ENCODE measurements around the gene LDB3.

LDB3 gene

GRCh38 chr10:86770412-86770960 lies 102.2 kb downstream of the LDB3 start:
- Histone ChIP-seq H3K79me2 (ENCODE audit: low read length) (0 out of 2 replicates have a peak, but pooled peaks cover 7% of the 10 kb centered on the region), H3K9me2 (replicated peaks; ENCODE audit: insufficient read depth, low read length) (no peaks in the 10 kb centered on the region), H3K36me3 (replicated peaks; ENCODE audit: insufficient read depth, low read length) (no peaks in the 10 kb centered on the region), H3F3A (ENCODE audit: insufficient read depth, low read length) (peaks cover under 1% of the 10 kb centered on the region; the same call in 1 of the 2 replicates), H2AFZ (ENCODE audit: low read length) (no peak overlapping the region), H3K4me3 (ENCODE audit: low read length) (no peak overlapping the region), H3K27me3 (replicated peaks; ENCODE audit: insufficient read depth, low read length) (no peaks in the 10 kb centered on the region), H4K20me1 (ENCODE audit: insufficient read depth, low read length) (no peaks in the 10 kb centered on the region), H3K9me3 (replicated peaks; ENCODE audit: insufficient read depth, low read length) (no peaks in the 10 kb centered on the region), H3K9ac (ENCODE audit: low read length) (no peak overlapping the region), H3K4me2 (ENCODE audit: low read depth, low read length) (no peak overlapping the region), H3K27ac (ENCODE audit: low read length) (no peak overlapping the region), H3K4me1 (ENCODE audit: low read length) (peaks cover 7% of the 10 kb centered on the region)
- DNase-seq, result no peak
- TF ChIP-seq CTCF (IDR thresholded peaks at IDR 0.05; ENCODE audit: low read length) (no peak), EZH2 (optimal IDR thresholded peaks at IDR 0.05; ENCODE audit: low read depth, low read length) (no peak), EZH2phosphoT487 (IDR thresholded peaks at IDR 0.05; ENCODE audit: low read length) (no peak)

GRCh38 chr10:86773498-86773897 lies 105.2 kb downstream of the LDB3 start:
- DNase-seq, result no peak
- Histone ChIP-seq H3F3A (ENCODE audit: insufficient read depth, low read length) (peaks cover 6% of the 10 kb centered on the region; the same call in 1 of the 2 replicates), H3K4me3 (ENCODE audit: low read length) (no peak overlapping the region), H3K79me2 (ENCODE audit: low read length) (no peaks in the 10 kb centered on the region), H4K20me1 (ENCODE audit: insufficient read depth, low read length) (no peaks in the 10 kb centered on the region), H3K27ac (ENCODE audit: low read length) (no peak overlapping the region), H3K9me3 (replicated peaks; ENCODE audit: insufficient read depth, low read length) (no peaks in the 10 kb centered on the region), H2AFZ (ENCODE audit: low read length) (no peak overlapping the region), H3K9me2 (replicated peaks; ENCODE audit: insufficient read depth, low read length) (no peaks in the 10 kb centered on the region), H3K36me3 (replicated peaks; ENCODE audit: insufficient read depth, low read length) (no peaks in the 10 kb centered on the region), H3K9ac (ENCODE audit: low read length) (no peak overlapping the region), H3K27me3 (replicated peaks; ENCODE audit: insufficient read depth, low read length) (no peaks in the 10 kb centered on the region), H3K4me2 (ENCODE audit: low read depth, low read length) (no peak overlapping the region), H3K4me1 (ENCODE audit: low read length) (peaks cover 11% of the 10 kb centered on the region)
- TF ChIP-seq EZH2phosphoT487 (IDR thresholded peaks at IDR 0.05; ENCODE audit: low read length), result no peak
- TF ChIP-seq EZH2 (optimal IDR thresholded peaks at IDR 0.05; ENCODE audit: low read depth, low read length), result no peak
- TF ChIP-seq CTCF (IDR thresholded peaks at IDR 0.05; ENCODE audit: low read length), result no peak

GRCh38 chr10:86775056-86775869 lies 107.0 kb downstream of the LDB3 start:
- Histone ChIP-seq H3K4me2 (ENCODE audit: low read depth, low read length) (0 out of 2 replicates have a peak overlapping the region, but pooled peaks have one; percentile 0), H3F3A (ENCODE audit: insufficient read depth, low read length) (peaks cover 6% of the 10 kb centered on the region; the same call in 1 of the 2 replicates), H3K36me3 (replicated peaks; ENCODE audit: insufficient read depth, low read length) (no peaks in the 10 kb centered on the region), H3K9me3 (replicated peaks; ENCODE audit: insufficient read depth, low read length) (no peaks in the 10 kb centered on the region), H3K27ac (ENCODE audit: low read length) (peak overlapping the region; percentile 2; the same call in 1 of the 2 replicates), H2AFZ (ENCODE audit: low read length) (no peak overlapping the region), H3K79me2 (ENCODE audit: low read length) (no peaks in the 10 kb centered on the region), H3K4me3 (ENCODE audit: low read length) (no peak overlapping the region), H3K4me1 (ENCODE audit: low read length) (peaks cover 11% of the 10 kb centered on the region), H3K9ac (ENCODE audit: low read length) (no peak overlapping the region), H4K20me1 (ENCODE audit: insufficient read depth, low read length) (no peaks in the 10 kb centered on the region), H3K9me2 (replicated peaks; ENCODE audit: insufficient read depth, low read length) (no peaks in the 10 kb centered on the region), H3K27me3 (replicated peaks; ENCODE audit: insufficient read depth, low read length) (no peaks in the 10 kb centered on the region)
- TF ChIP-seq EZH2 (optimal IDR thresholded peaks at IDR 0.05; ENCODE audit: low read depth, low read length) (no peak), EZH2phosphoT487 (IDR thresholded peaks at IDR 0.05; ENCODE audit: low read length) (no peak), CTCF (IDR thresholded peaks at IDR 0.05; ENCODE audit: low read length) (no peak)
- no peak for DNase-seq
